Body of pancreas (tissue), 4 donors: ENCODE results near the gene FLOT2. TPM values are rescaled to one million over a fixed set of nuclear protein-coding genes. Genes with fewer than 3 reads are reported as not detected.

Experiments used
- ATAC-seq: fragments of 150-250 bp; one replicate; pipeline ENCODE4 v1.9.1; 2016
- DNase-seq, 4 donors: peaks; one replicate each; pipeline ENCODE4 v3.0.0-alpha.2; 2019
- H3K27ac ChIP-seq, 4 donors: fragments of 200-600 bp; sonication (generic); 1 replicate in 3 of 4; 2 replicates in 1 of 4; pipeline versions ENCODE4 v1.5.1 to v1.6.1; 2016 to 2019; ENCODE audit warnings: mild to moderate bottlenecking in 1 of 4, mixed read lengths in 1 of 4, moderate library complexity in 1 of 4
- H3K27me3 ChIP-seq, 2 donors: fragments of 200-600 bp; sonication (generic); one replicate each; pipeline ENCODE4 v1.6.0; 2016; ENCODE audit warnings: mild to moderate bottlenecking in 1 of 2
- H3K36me3 ChIP-seq, 2 donors: fragments of 200-600 bp; sonication (generic); replicated peaks in 1 of 2; 2 replicates each; pipeline ENCODE4 v1.5.1; 2016; ENCODE audit warnings: low read depth in 2 of 2; ENCODE audit not compliant: insufficient read depth in 1 of 2
- H3K4me1 ChIP-seq: fragments of 200-600 bp; sonication (generic); one replicate; pipeline ENCODE4 v1.6.0; 2016
- H3K4me3 ChIP-seq, 2 donors: fragments of 200-600 bp; sonication (generic); 1 replicate in 1 of 2; 2 replicates in 1 of 2; pipeline ENCODE4 v1.5.1; 2016 to 2019
- H3K9me3 ChIP-seq, 3 donors: fragments of 200-600 bp; sonication (generic); 1 replicate in 2 of 3; 2 replicates in 1 of 3; pipeline ENCODE4 v1.5.1; 2016
- CTCF ChIP-seq, 7 experiments: fragments of 450-650 bp in 4 of 7; fragments of 200-600 bp in 3 of 7; sonication (generic) in 3 of 7; IDR thresholded peaks; one replicate each; pipeline ENCODE4 v1.5.1; 2016 to 2019; ENCODE audit warnings: antibody characterized with exemption in 7 of 7
- POLR2A ChIP-seq, 3 donors: fragments of 450-650 bp; IDR thresholded peaks; one replicate each; pipeline ENCODE4 v1.6.1; 2016; ENCODE audit warnings: antibody characterized with exemption in 3 of 3, mild to moderate bottlenecking in 2 of 3
- WGBS, 2 donors: methylation state at CpG; one replicate each; pipeline ENCODE4 v1.1.5; 2017; 5-methylcytosine and 5-hydroxymethylcytosine counted together
- intact Hi-C: fragments of 100-400 bp; cut with DNase I; formaldehyde crosslinking; loops from one replicate; pipeline ENCODE4 v1.15.1; 2023
- total RNA-seq, 2 donors: library from RNA; depleted of rRNA; stranded (reverse); fragments of >200 nt; gene quantifications; one replicate each; pipeline ENCODE4 v1.1.0, GENCODE V29; 2016

Gene FLOT2
- total RNA-seq, 2 donors from 2014 or later, result 26.0 to 32.4 TPM

GRCh38 chr17:28863953-28864352 lies 33.6 kb downstream of the FLOT2 start:
- intact Hi-C loops, result no loop called here
- Histone ChIP-seq H3K36me3 (peaks cover 2 to 8% of the 10 kb centered on the region in 2 donors), H3K4me1 (no peaks in the 10 kb centered on the region), H3K4me3 (no peak overlapping the region), H3K27me3 (no peaks in the 10 kb centered on the region), H3K27ac (no peak overlapping the region), H3K9me3 (no peaks in the 10 kb centered on the region)
- ATAC-seq (no peak), DNase-seq (no peak)
- TF ChIP-seq CTCF (IDR thresholded peaks at IDR 0.05) (no peak), POLR2A (IDR thresholded peaks at IDR 0.05) (no peak)
- 67 to 85% methylated on average over 1 of the region's 1 CpG for WGBS, 2 donors

- TF ChIP-seq POLR2A (IDR thresholded peaks at IDR 0.05) (no peak), CTCF (IDR thresholded peaks at IDR 0.05) (no peak)
- Histone ChIP-seq H3K9me3 (no peaks in the 10 kb centered on the region), H3K27me3 (no peaks in the 10 kb centered on the region), H3K4me1 (no peaks in the 10 kb centered on the region), H3K27ac (no peak overlapping the region), H3K4me3 (no peak overlapping the region), H3K36me3 (peaks cover 9 to 16% of the 10 kb centered on the region in 2 donors)
- no peak for DNase-seq
- intact Hi-C loops, result no loop called here
- WGBS, 2 donors, result 90 to 100% methylated on average over 3 of the region's 3 CpGs
- no peak for ATAC-seq
Measured at GRCh38 chr17:28862561-28862960, 35.0 kb downstream of the FLOT2 start.

GRCh38 chr17:28861393-28862203 lies 35.9 kb downstream of the FLOT2 start:
- no peak overlapping the region for H3K27ac ChIP-seq
- no peak overlapping the region for H3K4me3 ChIP-seq
- intact Hi-C loops, result no loop called here
- WGBS, 2 donors, result 66 to 77% methylated on average over 6 to 8 of the region's 8 CpGs
- no peaks in the 10 kb centered on the region for H3K9me3 ChIP-seq
- no peaks in the 10 kb centered on the region for H3K4me1 ChIP-seq
- DNase-seq, result no peak
- TF ChIP-seq POLR2A (IDR thresholded peaks at IDR 0.05), result no peak
- TF ChIP-seq CTCF (IDR thresholded peaks at IDR 0.05), result no peak
- no peaks in the 10 kb centered on the region for H3K27me3 ChIP-seq
- ATAC-seq, result no peak
- H3K36me3 ChIP-seq, result peaks cover 9 to 16% of the 10 kb centered on the region in 2 donors

- H3K27ac ChIP-seq, result no peak overlapping the region
- H3K36me3 ChIP-seq, result peaks cover 9 to 16% of the 10 kb centered on the region in 2 donors
- H3K4me3 ChIP-seq, result no peak overlapping the region
Measured at GRCh38 chr17:28860363-28860808, 37.1 kb downstream of the FLOT2 start.

More at GRCh38 chr17:28860363-28860808, 37.1 kb downstream of the FLOT2 start:
- ATAC-seq (no peak), DNase-seq (no peak)
- no peaks in the 10 kb centered on the region for H3K9me3 ChIP-seq
- WGBS, 2 donors, result 96 to 98% methylated on average over 4 of the region's 4 CpGs
- peaks cover 5% of the 10 kb centered on the region for H3K4me1 ChIP-seq
- no peaks in the 10 kb centered on the region for H3K27me3 ChIP-seq
- TF ChIP-seq POLR2A (IDR thresholded peaks at IDR 0.05) (no peak), CTCF (IDR thresholded peaks at IDR 0.05) (no peak)
- intact Hi-C loops, result no loop called here
